Fibroblast of lung (primary cell): ENCODE measurements around the gene FSD1L. TPM values are rescaled to one million over a fixed set of nuclear protein-coding genes. Genes with fewer than 3 reads are reported as not detected.

Source experiments
- DNase-seq, 2 donors: peaks; one replicate each; pipeline versions ENCODE4 v3.0.0 to v3.0.0-alpha.2; 2010; ENCODE audit warnings: low read depth in 2 of 2
- H2AFZ ChIP-seq: 2 replicates; pipeline ENCODE4 v1.5.1; 2012; ENCODE audit warnings: low read length, control low read depth, inconsistent platforms
- H3K27ac ChIP-seq: 2 replicates; pipeline ENCODE4 v1.5.1; 2011; ENCODE audit warnings: low read length, control low read depth; ENCODE audit not compliant: insufficient read depth
- H3K27me3 ChIP-seq: 2 replicates; pipeline ENCODE4 v1.5.1; 2011; ENCODE audit warnings: mild to moderate bottlenecking, low read length; ENCODE audit not compliant: control insufficient read depth, insufficient read depth
- H3K36me3 ChIP-seq: 2 replicates; pipeline ENCODE4 v1.5.1; 2011; ENCODE audit warnings: low read length; ENCODE audit not compliant: control insufficient read depth, insufficient read depth
- H3K4me1 ChIP-seq: 2 replicates; pipeline ENCODE4 v1.5.1; 2011; ENCODE audit warnings: low read length; ENCODE audit not compliant: control insufficient read depth, insufficient read depth; ENCODE audit errors: extremely low read depth
- H3K4me2 ChIP-seq: 2 replicates; pipeline ENCODE4 v1.5.1; 2011; ENCODE audit warnings: low read length, control low read depth; ENCODE audit not compliant: insufficient read depth; ENCODE audit errors: extremely low read depth
- H3K4me3 ChIP-seq, 4 experiments: fragments of 200-600 bp in 1 of 4; sonication (generic) in 1 of 4; replicated peaks in 1 of 4; 2 replicates each; pipeline ENCODE4 v1.5.1; 2011 to 2016; ENCODE audit warnings: low read length in 4 of 4, low read depth in 3 of 4, mild to moderate bottlenecking in 3 of 4, control low read depth in 2 of 4, inconsistent platforms in 1 of 4, mixed read lengths in 1 of 4; ENCODE audit not compliant: insufficient read depth in 1 of 4; ENCODE audit errors: control extremely low read depth in 1 of 4
- H3K79me2 ChIP-seq: 2 replicates; pipeline ENCODE4 v1.5.1; 2012; ENCODE audit warnings: mild to moderate bottlenecking, low read length, inconsistent platforms; ENCODE audit not compliant: control insufficient read depth, insufficient read depth
- H3K9ac ChIP-seq: 2 replicates; pipeline ENCODE4 v1.5.1; 2011; ENCODE audit warnings: mild to moderate bottlenecking, low read length, control low read depth; ENCODE audit not compliant: insufficient read depth
- H3K9me3 ChIP-seq: 2 replicates; pipeline ENCODE4 v1.5.1; 2012; ENCODE audit warnings: low read depth, low read length; ENCODE audit not compliant: control insufficient read depth, insufficient read depth
- H4K20me1 ChIP-seq: 2 replicates; pipeline ENCODE4 v1.5.1; 2011; ENCODE audit warnings: low read length; ENCODE audit not compliant: control insufficient read depth, insufficient read depth; ENCODE audit errors: extremely low read depth
- EZH2 ChIP-seq: IDR thresholded peaks from 2 replicates; pipeline ENCODE4 v1.5.1; 2012; ENCODE audit warnings: low read length, control low read depth, mild to moderate bottlenecking; ENCODE audit errors: missing control alignments
- polyA minus RNA-seq: library from RNA; depleted of rRNA, polyadenylated mRNA; stranded (reverse); fragments of >200 nt; gene quantifications from 2 replicates; pipeline ENCODE4 v1.2.3, GENCODE V29; 2011; ENCODE audit warnings: low replicate concordance
- polyA plus RNA-seq, 2 donors: library from polyadenylated mRNA; depleted of rRNA in 1 of 2; stranded (reverse) in 1 of 2; unstranded in 1 of 2; fragments of >200 nt; gene quantifications; 2 replicates each; pipeline ENCODE4 v1.2.1, GENCODE V29; 2011 to 2012; ENCODE audit warnings: missing spikeins in 1 of 2
- total RNA-seq: library from RNA; depleted of rRNA; stranded (reverse); fragments of >200 nt; gene quantifications from 2 replicates; pipeline ENCODE4 v1.2.1, GENCODE V29; 2014
- TF ChIP-seq, protein P1 (sequence below), 2 donors: IDR thresholded peaks in 1 of 2; conservative IDR thresholded peaks in 1 of 2; 1 replicate in 1 of 2; 2 replicates in 1 of 2; pipeline ENCODE4 v1.5.1; 2011 to 2012; ENCODE audit warnings: low read length in 2 of 2, control low read depth in 1 of 2, inconsistent platforms in 1 of 2, low read depth in 1 of 2, mild to moderate bottlenecking in 1 of 2

The FSD1L gene
- 3.6 and 6.1 TPM in 2 replicates for total RNA-seq
- polyA plus RNA-seq: 3.0 and 4.0 TPM in 2 replicates
- 1.4 and 1.7 TPM in 2 replicates for polyA plus RNA-seq (2012)
- polyA minus RNA-seq: not detected in 2 replicates

DNA sequence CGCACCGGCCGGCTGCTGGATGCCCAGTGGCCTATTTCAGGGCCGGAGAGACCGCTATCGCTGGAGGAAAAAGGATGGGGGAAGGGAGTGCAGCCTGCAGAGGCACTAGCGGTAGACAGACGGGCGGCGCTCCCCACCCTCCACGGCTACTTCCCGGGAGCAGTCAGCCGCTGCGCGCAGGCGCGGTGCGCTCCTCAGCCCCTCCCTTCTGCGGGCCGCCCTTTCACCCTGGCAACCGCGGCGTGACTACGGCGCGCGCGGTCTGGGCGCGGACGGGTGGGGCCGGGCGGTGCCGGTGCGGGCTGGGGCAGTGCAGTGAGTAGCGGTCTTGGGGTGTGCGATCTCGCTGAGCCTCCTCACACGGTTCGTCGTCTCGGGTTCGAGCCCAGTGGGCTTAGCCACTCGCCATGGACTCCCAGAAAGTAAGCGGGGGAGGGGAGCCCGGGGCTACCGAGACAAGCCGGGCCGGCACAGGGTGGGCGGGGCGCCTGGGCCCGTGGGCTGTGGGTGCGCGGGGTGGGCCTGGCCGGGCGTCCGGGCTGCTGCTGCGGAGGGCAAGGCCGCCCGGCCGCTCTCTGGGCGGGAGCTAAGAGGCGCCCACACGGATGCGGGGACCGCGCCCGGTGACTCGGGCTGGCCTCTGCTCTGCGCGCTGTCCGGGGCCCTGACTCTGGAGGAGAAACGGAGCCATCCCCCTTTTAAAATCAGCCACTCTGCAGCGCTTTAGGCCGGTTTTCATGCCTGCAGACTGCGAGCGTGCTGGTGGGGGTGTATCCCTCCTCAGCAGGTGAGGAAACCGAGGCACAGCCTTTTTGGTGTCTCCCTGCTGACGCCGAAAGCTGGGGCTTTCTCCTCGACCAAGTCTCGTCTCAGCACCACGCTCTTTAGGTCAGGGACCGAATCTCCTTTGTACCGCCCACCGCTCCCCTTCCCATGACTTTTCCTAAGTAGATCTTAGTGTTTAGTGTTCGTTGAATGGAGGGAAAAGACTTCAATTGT is at the start of gene FSD1L:
TSS of gene FSD1L (plus strand) at position 221 of the 999 bp plus-strand sequence. CDS start at position 408, 187 bp downstream.
- H3K9ac ChIP-seq: peak within 1 kb of the TSS; percentile 81
- TF ChIP-seq EZH2: no peak
- TF ChIP-seq, protein P1, sequence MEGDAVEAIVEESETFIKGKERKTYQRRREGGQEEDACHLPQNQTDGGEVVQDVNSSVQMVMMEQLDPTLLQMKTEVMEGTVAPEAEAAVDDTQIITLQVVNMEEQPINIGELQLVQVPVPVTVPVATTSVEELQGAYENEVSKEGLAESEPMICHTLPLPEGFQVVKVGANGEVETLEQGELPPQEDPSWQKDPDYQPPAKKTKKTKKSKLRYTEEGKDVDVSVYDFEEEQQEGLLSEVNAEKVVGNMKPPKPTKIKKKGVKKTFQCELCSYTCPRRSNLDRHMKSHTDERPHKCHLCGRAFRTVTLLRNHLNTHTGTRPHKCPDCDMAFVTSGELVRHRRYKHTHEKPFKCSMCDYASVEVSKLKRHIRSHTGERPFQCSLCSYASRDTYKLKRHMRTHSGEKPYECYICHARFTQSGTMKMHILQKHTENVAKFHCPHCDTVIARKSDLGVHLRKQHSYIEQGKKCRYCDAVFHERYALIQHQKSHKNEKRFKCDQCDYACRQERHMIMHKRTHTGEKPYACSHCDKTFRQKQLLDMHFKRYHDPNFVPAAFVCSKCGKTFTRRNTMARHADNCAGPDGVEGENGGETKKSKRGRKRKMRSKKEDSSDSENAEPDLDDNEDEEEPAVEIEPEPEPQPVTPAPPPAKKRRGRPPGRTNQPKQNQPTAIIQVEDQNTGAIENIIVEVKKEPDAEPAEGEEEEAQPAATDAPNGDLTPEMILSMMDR (conservative IDR thresholded peaks at IDR 0.05 in 1 of 2, IDR thresholded peaks at IDR 0.05 in 1 of 2; ENCODE audit: low read depth in 1 of 2, low read length in 2 of 2): peak in 1 of 2 donors; percentile 33
- H2AFZ ChIP-seq: peak within 1 kb of the TSS; percentile 97
- H3K27me3 ChIP-seq: no peaks in the 10 kb centered on the region
- H3K9me3 ChIP-seq: no peaks in the 10 kb centered on the region
- peaks cover 2% of the 10 kb centered on the region for H3K4me1 ChIP-seq
- peaks cover 44% of the 10 kb centered on the region for H3K79me2 ChIP-seq
- H3K36me3 ChIP-seq: no peaks in the 10 kb centered on the region
- peak within 1 kb of the TSS; percentile 74 to 94 (median 80) for H3K4me3 ChIP-seq
- DNase-seq: peak; percentile 90 to 92
- H3K27ac ChIP-seq: peak within 1 kb of the TSS; percentile 83
- H4K20me1 ChIP-seq: no peaks in the 10 kb centered on the region
- H3K4me2 ChIP-seq: peak within 1 kb of the TSS; percentile 94

DNA sequence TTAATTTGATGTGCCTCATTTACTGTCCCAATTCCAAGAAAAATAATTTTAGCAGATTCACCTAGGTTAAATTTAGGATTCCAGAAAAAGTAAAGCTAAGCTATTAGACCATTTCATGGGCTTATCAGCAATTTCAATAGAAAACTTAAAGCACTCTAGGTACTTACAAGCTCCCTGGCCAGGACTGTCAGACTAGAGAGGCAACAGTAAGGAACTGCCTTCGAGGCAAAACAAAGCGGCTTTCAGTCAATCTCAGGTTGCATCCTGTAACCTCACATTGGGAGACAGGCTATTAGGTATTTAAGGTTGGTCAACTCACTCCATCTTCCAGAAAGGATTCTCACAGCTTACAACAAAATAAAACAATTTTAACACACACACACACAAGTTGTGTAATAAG is 48.7 kb upstream of the FSD1L start:
- Histone ChIP-seq H3K4me1 (no peaks in the 10 kb centered on the region), H3K4me3 (no peak overlapping the region), H3K4me2 (no peak overlapping the region), H3K9ac (no peak overlapping the region), H3K9me3 (no peaks in the 10 kb centered on the region), H3K27ac (no peak overlapping the region), H4K20me1 (no peaks in the 10 kb centered on the region), H2AFZ (no peak overlapping the region), H3K27me3 (no peaks in the 10 kb centered on the region), H3K36me3 (no peaks in the 10 kb centered on the region), H3K79me2 (no peaks in the 10 kb centered on the region)
- TF ChIP-seq, protein P1 (conservative IDR thresholded peaks at IDR 0.05 in 1 of 2, IDR thresholded peaks at IDR 0.05 in 1 of 2; ENCODE audit: low read depth in 1 of 2, low read length in 2 of 2): no peak
- no peak for TF ChIP-seq EZH2
- no peak for DNase-seq

DNA sequence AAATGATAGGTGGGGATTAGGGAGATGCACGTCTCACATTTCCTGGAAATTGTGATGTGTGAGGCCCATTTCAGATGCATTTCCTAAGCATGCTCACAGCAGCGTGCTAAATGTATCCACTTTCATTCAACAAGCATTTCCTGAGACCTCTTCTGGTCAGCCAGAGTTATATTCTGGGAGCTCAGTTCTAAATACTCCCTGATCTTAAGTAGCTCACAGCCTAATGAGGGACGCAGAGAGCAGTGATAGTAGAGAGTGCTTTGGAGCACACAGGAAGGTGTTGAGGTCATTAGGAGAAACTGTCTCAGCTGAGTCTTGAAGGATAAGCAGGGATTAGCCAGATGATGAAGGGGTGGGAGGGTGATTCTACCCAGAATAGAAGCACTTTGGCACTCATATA is 46.2 kb upstream of the FSD1L start:
- no peaks in the 10 kb centered on the region for H4K20me1 ChIP-seq
- peak; percentile 37 to 67 for DNase-seq
- H3K36me3 ChIP-seq: no peaks in the 10 kb centered on the region
- H3K4me2 ChIP-seq: no peak overlapping the region
- H3K9me3 ChIP-seq: no peaks in the 10 kb centered on the region
- H3K4me3 ChIP-seq: no peak overlapping the region
- no peak overlapping the region for H2AFZ ChIP-seq
- H3K79me2 ChIP-seq: no peaks in the 10 kb centered on the region
- no peak overlapping the region for H3K9ac ChIP-seq
- H3K27ac ChIP-seq: no peak overlapping the region
- H3K27me3 ChIP-seq: no peaks in the 10 kb centered on the region
- no peak for TF ChIP-seq EZH2
- TF ChIP-seq, protein P1 (conservative IDR thresholded peaks at IDR 0.05 in 1 of 2, IDR thresholded peaks at IDR 0.05 in 1 of 2; ENCODE audit: low read depth in 1 of 2, low read length in 2 of 2): peak; percentile 24 to 33
- no peaks in the 10 kb centered on the region for H3K4me1 ChIP-seq
